Jurkat, Clone E6-1 (cell line): ENCODE results near the gene ANKRD65.
A peak's percentile ranks its signal among the peaks of the same experiment; 100 is the strongest.
"Not testable (repeated sequence)": the region's sequence is repeated elsewhere in the genome, so short reads cannot be mapped to it uniquely, and the experiment has no call there.

Experiments
- DNase-seq: peaks from one replicate; pipeline ENCODE4 v3.0.0-alpha.2; 2011; ENCODE audit warnings: low read depth, low spot score
- H3K4me3 ChIP-seq: 2 replicates; pipeline ENCODE4 v1.5.1; 2011; ENCODE audit warnings: mild to moderate bottlenecking, low read length, control low read depth, moderate library complexity

Gene ANKRD65

DNA sequence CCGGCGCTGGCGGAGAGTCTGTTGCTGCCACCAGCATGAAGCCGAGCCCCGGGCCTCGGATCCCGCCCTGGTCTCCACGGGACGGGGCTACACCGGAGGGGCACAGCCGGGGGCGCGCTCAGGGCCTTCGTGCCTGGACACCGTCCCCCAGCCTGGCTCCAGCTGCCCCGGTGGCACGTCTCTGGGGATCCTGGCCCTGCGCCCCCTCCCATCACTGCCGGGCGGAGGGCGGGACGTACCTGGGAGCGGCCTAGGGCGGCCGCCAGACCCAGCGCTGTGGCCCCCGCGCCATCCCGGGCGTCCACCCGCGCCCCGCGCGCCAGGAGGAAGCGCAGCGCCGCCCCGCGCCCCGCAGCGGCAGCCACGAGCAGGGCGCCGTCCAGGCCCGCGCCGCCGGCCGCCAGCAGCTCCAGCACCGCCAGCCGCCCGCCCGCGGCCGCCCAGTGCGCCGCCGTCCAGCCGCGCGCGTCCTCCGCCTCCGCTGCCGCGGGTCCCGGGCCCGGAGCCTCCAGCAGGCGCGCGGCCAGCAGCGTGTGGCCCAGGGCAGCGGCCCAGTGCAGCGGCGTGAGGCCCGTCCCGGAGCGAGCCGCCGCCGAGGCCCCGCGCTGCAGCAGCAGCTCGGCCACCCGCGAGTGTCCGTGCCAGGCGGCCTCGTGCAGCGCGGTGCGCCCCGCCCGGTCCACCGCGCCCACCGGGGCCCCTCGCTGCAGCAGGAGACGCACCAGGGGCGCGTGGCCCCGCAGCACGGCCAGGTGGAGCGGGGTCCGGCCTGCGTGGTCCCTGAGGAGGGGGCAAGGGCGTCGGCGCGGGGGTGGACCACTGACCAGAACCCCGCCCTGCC is 1.0 kb downstream of the ANKRD65 start:
- no peak for DNase-seq
- no peak overlapping the region for H3K4me3 ChIP-seq

- DNase-seq: no peak
- H3K4me3 ChIP-seq: no peak overlapping the region
These were observed 1.7 kb downstream of the ANKRD65 start for GRCh38 chr1:1419363-1419812.

- no peak overlapping the region for H3K4me3 ChIP-seq
- DNase-seq: no peak
These were observed 2.4 kb downstream of the ANKRD65 start for GRCh38 chr1:1418464-1419362.

GRCh38 chr1:1417825-1418463 is 3.1 kb downstream of the ANKRD65 start:
- DNase-seq: not testable (repeated sequence)

GRCh38 chr1:1417396-1417795 is 3.7 kb downstream of the ANKRD65 start:
- DNase-seq, H3K4me3 ChIP-seq: not testable (repeated sequence)

More at GRCh38 chr1:1417825-1418463, 3.1 kb downstream of the ANKRD65 start:
- not testable (repeated sequence) for H3K4me3 ChIP-seq

- no peak for DNase-seq
- H3K4me3 ChIP-seq: no peak overlapping the region
These were observed 5.3 kb downstream of the ANKRD65 start for GRCh38 chr1:1415751-1416150.

- H3K4me3 ChIP-seq, DNase-seq: not testable (repeated sequence)
These were observed 8.7 kb downstream of the ANKRD65 start for GRCh38 chr1:1412311-1412902.

- H3K4me3 ChIP-seq: no peak overlapping the region
- DNase-seq: no peak
These were observed 9.4 kb downstream of the ANKRD65 start for GRCh38 chr1:1411626-1412025.

DNA sequence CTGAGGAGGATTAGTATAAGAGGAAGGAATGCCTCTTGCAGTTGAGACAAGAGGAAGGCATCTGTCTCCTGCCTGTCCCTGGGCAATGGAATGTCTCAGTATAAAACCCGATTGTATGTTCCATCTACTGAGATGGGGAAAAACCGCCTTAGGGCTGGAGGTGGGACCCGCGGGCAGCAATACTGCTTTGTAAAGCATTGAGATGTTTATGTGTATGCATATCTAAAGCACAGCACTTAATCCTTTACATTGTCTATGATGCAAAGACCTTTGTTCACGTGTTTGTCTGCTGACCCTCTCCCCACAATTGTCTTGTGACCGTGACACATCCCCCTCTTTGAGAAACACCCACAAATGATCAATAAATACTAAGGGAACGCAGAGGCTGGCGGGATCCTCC is 10.8 kb downstream of the ANKRD65 start:
- DNase-seq, H3K4me3 ChIP-seq: not testable (repeated sequence)

GRCh38 chr1:1407636-1408318 is 13.3 kb downstream of the ANKRD65 start:
- H3K4me3 ChIP-seq: peak overlapping the region; percentile 91
- no peak for DNase-seq

DNA sequence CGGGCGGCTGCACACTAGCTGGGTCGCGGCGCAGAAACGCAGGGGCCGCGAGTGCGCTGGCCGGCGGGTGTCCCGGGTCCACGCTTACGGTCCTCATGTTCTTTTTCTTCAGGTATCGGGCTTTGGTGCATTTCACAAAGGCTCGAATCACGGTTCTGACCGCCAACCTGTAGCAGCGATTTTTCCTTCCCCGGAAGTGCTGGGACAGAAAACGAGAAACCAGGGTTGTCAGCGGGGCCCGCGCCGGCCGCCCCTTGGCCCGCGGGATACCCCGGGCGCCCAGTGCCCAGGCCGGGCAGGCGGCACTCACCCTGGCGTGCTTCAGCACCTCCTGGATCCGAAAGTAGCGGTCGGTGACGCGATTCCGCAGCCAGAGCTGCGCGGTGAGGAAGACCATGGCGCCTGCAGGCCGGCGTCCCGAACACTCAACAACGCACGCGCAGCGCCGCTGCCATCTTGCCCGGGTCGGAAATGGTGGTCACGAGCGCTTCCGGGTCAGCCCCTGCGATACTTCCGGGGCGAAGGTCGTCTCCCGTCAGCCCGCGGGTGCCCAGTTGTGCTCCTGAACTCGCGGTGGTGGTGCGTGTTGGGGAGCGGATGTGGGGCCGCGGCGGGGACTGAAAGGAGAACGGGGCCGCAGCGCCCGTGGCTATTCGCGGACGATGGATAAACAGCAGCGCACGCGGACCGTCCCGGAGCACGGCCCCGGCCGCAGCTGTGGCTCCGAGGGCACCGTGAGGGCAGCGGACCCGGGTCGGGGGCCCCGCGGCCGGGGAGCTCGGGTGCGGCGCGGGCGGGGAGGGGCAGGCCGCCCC is 14.0 kb downstream of the ANKRD65 start, which contains the start of gene MRPL20:
TSS of gene MRPL20 (minus strand) at position 473 of the 815 bp plus-strand sequence. CDS start at position 397, 76 bp downstream.
- peak; percentile 91 for DNase-seq
- H3K4me3 ChIP-seq: peak within 1 kb of the TSS; percentile 91

GRCh38 chr1:1406101-1406820 is 14.8 kb downstream of the ANKRD65 start:
- DNase-seq: no peak
- peak overlapping the region; percentile 91 for H3K4me3 ChIP-seq

DNA sequence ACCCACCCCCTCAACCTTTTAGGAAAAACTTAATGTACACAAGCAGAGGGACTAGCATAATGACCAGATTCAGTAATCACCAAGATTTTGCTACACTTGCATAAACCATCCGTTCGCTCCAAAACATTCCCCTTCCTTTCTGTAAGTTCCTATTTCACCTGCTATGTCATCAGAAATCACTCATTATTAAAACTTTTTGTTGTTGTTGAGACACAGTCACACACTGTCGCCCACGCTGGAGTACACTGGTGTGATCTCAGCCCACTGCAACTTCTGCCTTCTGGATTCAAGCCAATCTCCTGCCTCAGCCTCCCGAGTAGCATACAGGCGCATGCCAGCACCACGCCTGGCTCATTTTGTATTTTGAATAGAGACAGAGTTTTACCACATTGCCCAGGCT is 17.4 kb downstream of the ANKRD65 start:
- no peak overlapping the region for H3K4me3 ChIP-seq
- DNase-seq: no peak

DNA sequence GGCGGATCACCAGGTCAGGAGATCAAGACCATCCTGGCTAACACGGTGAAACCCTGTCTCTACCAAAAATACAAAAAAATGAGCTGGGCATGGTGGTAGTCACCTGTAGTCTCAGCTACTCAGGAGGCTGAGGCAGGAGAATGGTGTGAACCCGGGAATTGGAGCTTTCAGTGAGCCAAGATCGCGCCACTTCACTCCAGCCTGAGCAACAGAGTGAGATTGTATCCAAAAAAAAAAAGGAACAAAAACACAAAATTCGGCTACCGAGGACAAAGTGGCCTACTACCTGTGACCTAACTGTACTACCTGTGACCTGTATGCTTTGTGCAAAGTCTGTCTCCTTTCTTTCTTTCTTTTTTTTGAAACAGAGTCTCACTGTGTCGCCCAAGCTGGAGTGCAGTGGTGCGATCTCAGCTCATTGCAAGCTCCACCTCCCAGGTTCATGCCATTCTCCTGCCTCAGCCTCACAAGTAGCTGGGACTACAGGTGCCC is 18.1 kb downstream of the ANKRD65 start:
- not testable (repeated sequence) for H3K4me3 ChIP-seq, DNase-seq

DNA sequence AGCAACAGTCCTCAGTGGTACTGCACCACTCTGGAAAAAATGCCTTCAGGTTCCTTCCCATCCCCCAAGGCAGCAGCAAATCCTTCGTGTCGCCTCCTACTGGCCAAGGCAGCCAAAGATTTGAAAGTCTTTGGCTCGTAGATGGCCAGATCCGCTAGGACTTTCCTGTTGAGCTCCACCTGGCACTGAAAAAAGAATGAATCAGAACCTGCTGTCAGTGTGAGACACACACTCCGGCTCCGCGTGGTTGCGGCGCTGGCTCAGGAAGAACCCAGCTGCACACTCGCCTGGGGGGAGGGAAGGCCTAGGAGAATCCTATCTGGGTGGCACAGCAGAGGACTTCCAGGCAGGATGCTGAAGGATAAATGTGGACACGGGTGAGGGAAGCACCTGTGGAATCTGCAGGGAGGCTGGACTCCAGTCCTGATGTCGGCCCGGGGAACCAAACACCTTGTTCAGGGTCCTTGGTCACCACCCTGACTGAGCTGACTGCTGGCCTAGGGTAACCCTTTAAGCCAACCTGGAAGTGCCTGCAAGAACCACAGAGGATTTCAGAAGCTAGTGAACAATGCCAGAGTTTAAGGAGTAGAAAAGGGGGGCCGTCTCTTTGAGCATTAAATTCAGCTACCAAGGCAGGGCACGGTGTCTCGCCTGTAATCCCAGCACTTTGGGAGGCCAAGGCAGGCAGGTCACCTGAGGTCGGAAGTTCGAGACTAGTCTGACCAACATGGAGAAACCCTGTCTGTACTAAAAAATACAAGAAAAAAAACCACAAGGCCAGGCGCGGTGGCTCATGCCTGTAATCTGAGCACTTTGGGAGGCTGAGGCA is 18.8 kb downstream of the ANKRD65 start:
- peak; percentile 54 for DNase-seq
- H3K4me3 ChIP-seq: no peak overlapping the region

DNA sequence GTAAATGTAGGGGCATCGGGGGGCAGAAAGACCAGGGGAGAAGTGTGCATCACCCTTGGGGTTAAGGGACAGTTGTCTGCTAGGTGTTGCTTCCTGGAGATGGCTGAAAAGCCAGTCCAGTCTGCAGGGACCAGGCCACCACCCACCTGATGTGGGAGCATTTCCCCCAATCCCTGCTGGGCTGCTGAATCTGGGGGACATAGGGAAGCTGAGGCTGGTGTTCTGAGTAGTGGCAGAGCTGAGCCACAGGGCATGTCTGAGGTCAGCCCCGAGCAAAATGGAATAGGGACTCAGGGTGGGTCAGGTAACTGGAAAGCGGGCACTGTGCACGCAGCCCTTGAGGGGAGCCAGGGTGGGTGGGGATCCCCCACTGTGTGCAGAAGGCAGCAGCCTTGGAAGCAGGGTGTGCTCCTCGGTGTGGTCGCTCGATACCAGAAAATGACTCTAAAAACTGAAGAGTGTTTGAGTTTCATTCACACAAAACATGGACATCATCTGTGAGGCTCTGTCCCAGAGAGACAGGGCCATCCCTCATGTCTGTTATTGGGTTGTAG is 19.5 kb downstream of the ANKRD65 start:
- no peak for DNase-seq
- H3K4me3 ChIP-seq: no peak overlapping the region
